HG03439 (cell line): ENCODE measurements around the gene APOL6.
"Not testable (repeated sequence)": the region's sequence is repeated elsewhere in the genome, so short reads cannot be mapped to it uniquely, and the experiment has no call there.

Source experiments
- ATAC-seq: cut with Tn5 transposase; IDR thresholded peaks from one replicate; pipeline ENCODE4 v1.9.1; 2021; ENCODE audit warnings: mild to moderate bottlenecking, moderate library complexity; ENCODE audit not compliant: unreplicated experiment

Gene APOL6

GRCh38 chr22:35634943-35635540 lies 13.2 kb upstream of the APOL6 start:
- no peak for ATAC-seq

- ATAC-seq = no peak
Observed at GRCh38 chr22:35637254-35637653, 11.0 kb upstream of the APOL6 start.

- ATAC-seq = no peak
Observed at GRCh38 chr22:35638001-35638400, 10.2 kb upstream of the APOL6 start.

- no peak for ATAC-seq
Observed at GRCh38 chr22:35638410-35638809, 9.8 kb upstream of the APOL6 start.

- no peak for ATAC-seq
Observed at GRCh38 chr22:35641494-35642120, 6.6 kb upstream of the APOL6 start.

- ATAC-seq = no peak
Observed at GRCh38 chr22:35642305-35642741, 5.9 kb upstream of the APOL6 start.

- ATAC-seq = no peak
Observed at GRCh38 chr22:35643991-35644390, 4.3 kb upstream of the APOL6 start.

- no peak for ATAC-seq
Observed at GRCh38 chr22:35645646-35646045, 2.6 kb upstream of the APOL6 start.

- ATAC-seq = no peak
Observed at GRCh38 chr22:35649026-35649553, 844 bp downstream of the APOL6 start.

- no peak for ATAC-seq
Observed at GRCh38 chr22:35649636-35650250, 1.5 kb downstream of the APOL6 start.

- ATAC-seq = no peak
Observed at GRCh38 chr22:35651085-35651484, 2.8 kb downstream of the APOL6 start.

- no peak for ATAC-seq
Observed at GRCh38 chr22:35653824-35654223, 5.6 kb downstream of the APOL6 start.

GRCh38 chr22:35656284-35656752 lies 8.1 kb downstream of the APOL6 start:
- no peak for ATAC-seq

GRCh38 chr22:35657571-35658312 lies 9.5 kb downstream of the APOL6 start:
- no peak for ATAC-seq

- no peak for ATAC-seq
Observed at GRCh38 chr22:35660291-35661127, 12.3 kb downstream of the APOL6 start.

- ATAC-seq = no peak
Observed at GRCh38 chr22:35661464-35661863, 13.2 kb downstream of the APOL6 start.

- ATAC-seq = no peak
Observed at GRCh38 chr22:35662914-35663313, 14.7 kb downstream of the APOL6 start.

- no peak for ATAC-seq
Observed at GRCh38 chr22:35663371-35663770, 15.1 kb downstream of the APOL6 start.

GRCh38 chr22:35664955-35665587 lies 16.8 kb downstream of the APOL6 start:
- ATAC-seq = no peak

- ATAC-seq = not testable (repeated sequence)
Observed at GRCh38 chr22:35666699-35667098, 18.5 kb downstream of the APOL6 start.
